Cardiac muscle cell (in vitro differentiated cells and primary cell): Measurements from ENCODE around the gene FUT1. TPM values are rescaled to one million over a fixed set of nuclear protein-coding genes. Genes with fewer than 3 reads are reported as not detected.
A peak's percentile ranks its signal among the peaks of the same experiment; 100 is the strongest.

Experiments used
- DNase-seq, 2 donors: peaks; one replicate each; pipeline versions ENCODE4 v3.0.0 to v3.0.0-alpha.2; 2010 to 2017; ENCODE audit warnings: low read depth in 1 of 2, low spot score in 1 of 2
- H3K27ac ChIP-seq: fragments of 200-600 bp; sonication (generic); 2 replicates; pipeline ENCODE4 v1.5.1; 2016
- H3K27me3 ChIP-seq: fragments of 200-600 bp; sonication (generic); 2 replicates; pipeline ENCODE4 v1.6.0; 2016; ENCODE audit warnings: control low read depth
- H3K36me3 ChIP-seq: fragments of 200-600 bp; sonication (generic); 2 replicates; pipeline ENCODE4 v1.5.1; 2016; ENCODE audit warnings: control low read depth
- H3K4me1 ChIP-seq: fragments of 200-600 bp; sonication (generic); 2 replicates; pipeline ENCODE4 v1.8.1; 2017; ENCODE audit warnings: low read depth, mild to moderate bottlenecking, mixed run types
- H3K4me3 ChIP-seq: fragments of 200-600 bp; sonication (generic); 2 replicates; pipeline ENCODE4 v1.5.1; 2016; ENCODE audit warnings: mild to moderate bottlenecking
- H3K9me3 ChIP-seq: fragments of 200-600 bp; sonication (generic); 2 replicates; pipeline ENCODE4 v1.5.1; 2017; ENCODE audit warnings: low read depth, mild to moderate bottlenecking, control low read depth
- polyA plus RNA-seq: library from polyadenylated mRNA; unstranded; fragments of >200 nt; fragmentation: Nextera tagmentation; extraction: Ambion mirVana; gene quantifications from 2 replicates; pipeline ENCODE4 v1.2.1, GENCODE V29; 2016
- total RNA-seq: library from RNA; depleted of rRNA; stranded (reverse); fragments of >200 nt; gene quantifications from 2 replicates; pipeline ENCODE4 v1.2.3, GENCODE V29; 2016
- TF ChIP-seq, protein P1 (sequence below): IDR thresholded peaks from 2 replicates; pipeline ENCODE4 v1.5.1; 2012; ENCODE audit warnings: low read depth, mild to moderate bottlenecking, low read length

Gene FUT1
- total and polyA plus RNA-seq, 2 experiments from 2014 or later, result 0.21 TPM; not detected in 1

- Histone ChIP-seq H3K27me3 (peaks cover 24% of the 10 kb centered on the region), H3K27ac (no peak within 1 kb of the TSS), H3K36me3 (no peaks in the 10 kb centered on the region), H3K9me3 (no peaks in the 10 kb centered on the region), H3K4me3 (peak within 1 kb of the TSS; percentile 87), H3K4me1 (no peaks in the 10 kb centered on the region)
- DNase-seq, result no peak
- TF ChIP-seq, protein P1, sequence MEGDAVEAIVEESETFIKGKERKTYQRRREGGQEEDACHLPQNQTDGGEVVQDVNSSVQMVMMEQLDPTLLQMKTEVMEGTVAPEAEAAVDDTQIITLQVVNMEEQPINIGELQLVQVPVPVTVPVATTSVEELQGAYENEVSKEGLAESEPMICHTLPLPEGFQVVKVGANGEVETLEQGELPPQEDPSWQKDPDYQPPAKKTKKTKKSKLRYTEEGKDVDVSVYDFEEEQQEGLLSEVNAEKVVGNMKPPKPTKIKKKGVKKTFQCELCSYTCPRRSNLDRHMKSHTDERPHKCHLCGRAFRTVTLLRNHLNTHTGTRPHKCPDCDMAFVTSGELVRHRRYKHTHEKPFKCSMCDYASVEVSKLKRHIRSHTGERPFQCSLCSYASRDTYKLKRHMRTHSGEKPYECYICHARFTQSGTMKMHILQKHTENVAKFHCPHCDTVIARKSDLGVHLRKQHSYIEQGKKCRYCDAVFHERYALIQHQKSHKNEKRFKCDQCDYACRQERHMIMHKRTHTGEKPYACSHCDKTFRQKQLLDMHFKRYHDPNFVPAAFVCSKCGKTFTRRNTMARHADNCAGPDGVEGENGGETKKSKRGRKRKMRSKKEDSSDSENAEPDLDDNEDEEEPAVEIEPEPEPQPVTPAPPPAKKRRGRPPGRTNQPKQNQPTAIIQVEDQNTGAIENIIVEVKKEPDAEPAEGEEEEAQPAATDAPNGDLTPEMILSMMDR, result no peak
Measured at GRCh38 chr19:48740164-48740972, 12.1 kb downstream of the FUT1 start, which contains the start of gene RASIP1. TSS of gene RASIP1 (minus strand) at chr19:48740610. CDS start at chr19:48740282, 328 bp downstream.

GRCh38 chr19:48739404-48740163 lies 12.9 kb downstream of the FUT1 start:
- no peak overlapping the region for H3K27ac ChIP-seq
- no peaks in the 10 kb centered on the region for H3K36me3 ChIP-seq
- TF ChIP-seq, protein P1, result no peak
- no peaks in the 10 kb centered on the region for H3K9me3 ChIP-seq
- H3K27me3 ChIP-seq, result peaks cover 24% of the 10 kb centered on the region
- no peaks in the 10 kb centered on the region for H3K4me1 ChIP-seq
- DNase-seq, result no peak
- peak overlapping the region; percentile 87 for H3K4me3 ChIP-seq

- DNase-seq, result peak; percentile 88 to 97
- TF ChIP-seq, protein P1, result peak; percentile 17
- no peak overlapping the region for H3K27ac ChIP-seq
- H3K4me3 ChIP-seq, result peak overlapping the region; percentile 87
- peaks cover 24% of the 10 kb centered on the region for H3K27me3 ChIP-seq
- H3K9me3 ChIP-seq, result no peaks in the 10 kb centered on the region
- no peaks in the 10 kb centered on the region for H3K4me1 ChIP-seq
- no peaks in the 10 kb centered on the region for H3K36me3 ChIP-seq
Measured at GRCh38 chr19:48738557-48739403, 13.7 kb downstream of the FUT1 start.

DNA sequence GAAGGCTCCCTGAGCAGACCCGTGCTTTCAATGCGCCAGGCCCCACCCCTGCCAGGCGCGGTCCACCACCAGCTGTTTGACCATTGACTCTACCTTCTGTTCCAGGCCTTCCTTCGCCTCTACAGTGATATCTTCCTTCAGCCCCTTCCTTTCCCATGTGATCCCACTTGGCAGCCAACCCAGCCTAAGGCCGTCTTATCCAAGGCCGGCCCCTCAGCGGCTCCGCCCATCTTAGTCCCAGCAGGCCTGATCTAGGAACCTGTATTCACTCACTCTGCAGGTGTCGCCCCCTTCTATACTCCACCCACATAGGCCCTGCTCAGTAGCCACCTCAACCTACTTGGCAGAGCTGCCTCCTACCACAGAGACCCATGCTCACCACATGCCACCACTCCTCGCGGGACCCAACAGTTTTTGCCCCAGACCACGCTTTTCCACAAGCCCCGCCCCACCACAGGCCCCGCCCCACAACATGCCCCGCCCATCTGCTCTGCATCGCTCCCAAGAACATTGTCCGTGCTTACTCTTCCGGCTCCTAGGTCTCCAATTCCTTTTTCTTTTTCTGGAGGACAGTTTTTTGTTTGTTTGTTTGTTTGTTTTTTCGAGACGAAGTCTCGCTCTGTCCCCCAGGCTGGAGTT lies 15.0 kb downstream of the FUT1 start:
- TF ChIP-seq, protein P1, result no peak
- H3K4me1 ChIP-seq, result no peaks in the 10 kb centered on the region
- H3K36me3 ChIP-seq, result no peaks in the 10 kb centered on the region
- DNase-seq, result peak in 1 of 2 donors; percentile 33
- no peaks in the 10 kb centered on the region for H3K9me3 ChIP-seq
- no peak overlapping the region for H3K27ac ChIP-seq
- H3K27me3 ChIP-seq, result peaks cover 24% of the 10 kb centered on the region
- no peak overlapping the region for H3K4me3 ChIP-seq

GRCh38 chr19:48735031-48735615 lies 17.3 kb downstream of the FUT1 start:
- TF ChIP-seq, protein P1, result peak; percentile 4
- Histone ChIP-seq H3K27me3 (peaks cover 11% of the 10 kb centered on the region), H3K36me3 (no peaks in the 10 kb centered on the region), H3K9me3 (no peaks in the 10 kb centered on the region), H3K27ac (no peak overlapping the region), H3K4me3 (peak overlapping the region; percentile 38), H3K4me1 (no peaks in the 10 kb centered on the region)
- peak; percentile 61 to 79 for DNase-seq
